Stimulated activated CD4-positive, alpha-beta T cell treated with anti-CD3 and anti-CD28 coated beads, Interleukin-12 subunit alpha, Interleukin-12 subunit beta, amount 100 ng/mL, for 24 hours (primary cell): Measurements from ENCODE around the gene DGKG.
A peak's percentile ranks its signal among the peaks of the same experiment; 100 is the strongest.

Source experiments
- DNase-seq, 2 experiments: peaks; one replicate each; pipeline ENCODE4 v3.0.0-alpha.2; 2020; ENCODE audit warnings: low read depth in 2 of 2

Gene DGKG

DNA sequence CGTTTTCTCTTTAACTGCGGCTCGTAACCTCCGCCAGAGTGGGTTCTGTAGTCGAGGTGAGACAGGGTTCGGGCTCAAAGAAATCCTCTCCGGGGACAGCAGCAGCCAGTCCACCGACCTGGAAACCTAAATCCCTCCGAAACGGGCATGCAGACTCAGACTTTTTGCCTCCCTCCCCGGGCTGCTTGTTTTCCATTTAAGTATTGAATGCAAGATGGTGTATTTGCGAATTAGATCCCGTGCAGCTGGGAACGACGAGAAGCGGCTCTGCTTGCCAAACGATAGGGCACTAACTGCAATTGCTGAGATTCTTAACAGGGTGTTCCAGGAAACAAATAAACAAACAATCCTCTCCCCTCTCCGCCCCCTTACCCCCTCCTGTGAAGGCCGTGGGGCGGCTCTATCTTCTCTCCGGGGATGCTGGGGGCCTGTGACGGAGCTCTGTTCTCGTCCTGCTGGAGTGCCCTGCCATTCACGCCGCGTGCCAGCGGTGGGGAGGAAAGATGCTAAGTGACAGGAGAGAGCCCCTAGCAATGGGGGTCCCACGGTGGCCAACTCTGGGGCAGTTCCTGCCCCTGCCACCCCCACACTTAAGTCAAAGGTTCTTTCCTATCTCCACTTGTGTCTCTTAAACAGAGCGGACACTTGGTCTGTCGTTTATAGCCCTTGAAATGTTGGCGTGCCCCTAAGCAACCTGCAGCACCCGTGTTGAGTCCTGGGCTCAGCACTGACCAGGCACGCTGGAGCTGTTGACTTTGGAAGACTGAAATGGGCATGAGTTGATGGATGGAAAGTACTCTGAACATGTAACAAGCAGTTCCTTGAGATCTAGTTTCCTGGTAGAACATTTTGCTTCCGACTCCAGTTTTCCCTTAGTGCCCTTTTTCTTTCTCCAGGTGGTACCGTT lies 251.9 kb downstream of the DGKG start:
- no peak for DNase-seq

DNA sequence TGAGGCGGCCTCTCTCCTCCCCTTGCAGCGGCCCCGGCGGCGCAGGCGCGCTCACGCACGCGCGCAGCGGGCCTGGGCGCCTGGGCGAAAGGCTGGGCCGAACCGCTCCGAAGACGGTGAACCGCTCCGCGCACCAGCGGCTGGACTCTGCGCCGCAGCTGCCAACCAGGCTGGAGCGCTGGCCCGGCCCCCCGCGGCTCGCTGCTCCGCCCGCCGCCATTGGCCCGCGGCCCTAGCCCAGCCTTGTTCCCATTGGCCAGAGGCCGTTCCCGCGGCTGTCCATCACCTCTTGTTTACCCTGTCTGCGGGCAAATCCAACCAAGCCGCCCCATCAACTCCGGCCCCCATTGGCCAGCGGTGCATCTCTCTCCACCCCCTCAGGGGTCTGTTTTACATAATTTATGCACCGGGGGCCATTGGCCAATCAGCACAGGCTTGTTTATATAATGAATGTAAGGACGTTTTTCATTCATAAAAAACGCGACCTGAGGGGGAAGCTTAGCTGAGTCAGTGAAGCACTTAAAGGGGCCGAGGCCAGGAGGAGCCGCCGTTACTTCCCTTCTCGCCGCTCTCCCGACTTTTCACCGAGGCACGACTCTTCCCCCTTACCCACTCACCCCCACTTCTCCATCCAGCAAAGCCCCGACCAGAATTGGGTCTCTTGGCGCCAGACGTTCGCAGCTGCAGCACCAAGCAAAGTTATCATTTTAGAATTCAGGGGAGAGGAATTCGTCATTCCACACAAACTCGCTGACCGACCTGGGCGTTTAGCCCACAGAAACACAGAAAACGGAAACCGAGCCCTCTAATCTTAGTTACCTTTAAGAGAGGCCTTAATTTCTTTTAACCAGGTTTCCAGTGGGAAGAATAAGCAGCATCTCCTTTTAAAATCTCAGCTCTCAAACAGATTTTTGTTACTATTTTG lies 252.8 kb downstream of the DGKG start, which contains the start of gene ETV5:
Gene ETV5, minus strand, starts transcription at position 149 of the 925 bp plus-strand sequence. CDS start 3,221 bp downstream, outside the sequence.
- DNase-seq: peak; percentile 87 to 88

DNA sequence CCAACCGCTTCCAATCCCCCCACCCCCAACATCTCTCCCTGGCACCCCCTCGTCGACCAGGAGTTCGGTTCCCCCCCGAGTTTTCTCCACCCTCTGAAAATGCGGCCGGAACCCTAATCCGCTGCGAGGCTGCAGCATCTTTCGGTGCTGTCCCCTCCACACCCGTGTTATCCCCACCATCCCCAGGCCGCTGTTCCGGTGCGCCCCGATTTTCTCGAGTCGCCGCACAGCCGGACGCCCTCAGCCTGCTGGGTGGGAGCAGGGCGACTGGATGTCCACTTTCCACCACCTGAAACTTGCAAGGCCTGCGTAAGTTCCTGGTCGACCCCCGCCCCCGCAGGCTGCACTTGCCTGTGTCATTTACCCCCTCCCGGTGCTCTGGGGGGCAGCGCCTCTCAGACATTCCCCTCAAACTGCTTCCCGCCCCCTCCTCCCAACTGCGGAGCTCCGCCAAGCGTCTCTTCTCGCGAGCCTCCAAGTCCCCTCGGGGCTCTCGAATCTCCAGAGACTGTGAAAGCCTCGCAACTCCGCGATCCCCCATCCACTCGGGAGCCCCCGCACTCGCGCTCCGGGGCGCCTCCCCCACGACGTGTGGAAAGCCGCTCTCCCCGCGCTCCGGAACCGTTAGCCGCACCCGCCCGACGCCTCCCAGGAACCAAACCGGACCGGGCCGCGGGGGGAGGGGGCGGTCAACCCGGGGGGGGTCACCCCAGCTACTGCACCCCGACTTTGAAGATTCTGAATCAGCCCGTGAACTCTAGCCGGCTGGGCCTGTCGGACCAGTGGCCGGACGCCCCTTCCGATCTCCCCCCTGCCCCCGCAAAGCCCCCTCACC lies 253.7 kb downstream of the DGKG start:
- DNase-seq: no peak

- DNase-seq: peak in 1 of 2 experiments; percentile 32
Measured at GRCh38 chr3:186107215-186108105, 254.6 kb downstream of the DGKG start.

DNA sequence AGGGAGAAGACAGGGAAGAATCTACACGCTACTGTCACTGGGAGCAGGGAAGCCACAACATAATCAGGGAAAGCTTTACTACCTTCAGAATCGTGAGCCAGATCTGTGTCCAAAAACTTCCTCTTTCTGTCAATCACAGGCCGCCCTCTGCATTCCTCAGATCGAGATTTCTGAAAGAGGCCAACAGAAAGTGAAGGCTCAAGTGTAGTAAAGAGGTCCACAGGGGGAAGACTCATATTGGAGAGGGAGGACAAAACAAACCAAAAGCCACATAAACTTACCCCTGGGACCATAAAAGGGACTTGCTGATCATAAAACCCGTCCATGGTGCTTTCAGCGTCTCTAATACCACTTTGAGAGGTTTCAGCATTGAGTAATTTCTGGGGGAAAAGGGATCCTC lies 256.5 kb downstream of the DGKG start:
- no peak for DNase-seq

- DNase-seq: no peak
Measured at GRCh38 chr3:186102687-186103086, 259.3 kb downstream of the DGKG start.

GRCh38 chr3:186100398-186100797 lies 261.6 kb downstream of the DGKG start:
- no peak for DNase-seq

- DNase-seq: no peak
Measured at GRCh38 chr3:186099178-186099577, 262.9 kb downstream of the DGKG start.

GRCh38 chr3:186098740-186099139 lies 263.3 kb downstream of the DGKG start:
- DNase-seq: no peak

GRCh38 chr3:186097663-186098451 lies 264.2 kb downstream of the DGKG start:
- no peak for DNase-seq

DNA sequence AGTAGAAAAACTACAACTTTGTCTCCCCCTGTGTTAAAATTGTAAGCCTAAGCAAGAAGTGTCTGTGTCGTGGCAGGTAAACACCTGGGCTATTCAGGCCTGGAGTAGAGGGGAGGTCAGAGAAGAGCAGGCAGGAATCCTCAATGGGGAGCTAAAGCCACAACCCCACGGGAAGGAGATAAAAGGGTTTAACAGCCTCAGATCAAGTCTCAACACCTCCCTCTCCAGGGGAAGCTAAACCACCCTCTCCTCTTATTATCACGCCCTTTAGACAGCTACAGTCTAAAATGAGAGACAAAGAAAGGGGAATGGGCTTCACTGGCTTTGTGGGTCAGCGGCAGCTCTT lies 264.7 kb downstream of the DGKG start:
- no peak for DNase-seq
